Neural cell (in vitro differentiated cells): ENCODE results near the gene SLMAP. TPM values are rescaled to one million over a fixed set of nuclear protein-coding genes. Genes with fewer than 3 reads are reported as not detected.

Source experiments
- H2AFZ ChIP-seq: fragments of 200-600, 300-800 bp; sonication (generic), shearing (Covaris generic); 2 replicates; pipeline ENCODE4 v1.6.0; 2014; ENCODE audit warnings: low read depth, mild to moderate bottlenecking, antibody characterized with exemption, low read length, moderate library complexity
- H3F3A ChIP-seq: fragments of 200-600 bp; shearing (Covaris generic); 2 replicates; pipeline ENCODE4 v1.6.1; 2016; ENCODE audit warnings: mild to moderate bottlenecking, moderate library complexity, mixed read lengths, antibody characterized with exemption, low read length; ENCODE audit not compliant: insufficient read depth, poor library complexity, severe bottlenecking
- H3K27ac ChIP-seq: fragments of 200-600, 300-800 bp; sonication (generic), shearing (Covaris generic); 2 replicates; pipeline ENCODE4 v1.5.1; 2014; ENCODE audit warnings: mild to moderate bottlenecking, low read length, moderate library complexity
- H3K27me3 ChIP-seq: fragments of 300-800, 200-600 bp; sonication (generic), shearing (Covaris generic); 2 replicates; pipeline ENCODE4 v1.6.0; 2014; ENCODE audit warnings: mild to moderate bottlenecking, low read depth, low read length, moderate library complexity; ENCODE audit not compliant: insufficient read depth
- H3K36me3 ChIP-seq: fragments of 300-800, 200-600 bp; sonication (generic), shearing (Covaris generic); 2 replicates; pipeline ENCODE4 v1.5.1; 2014; ENCODE audit warnings: mild to moderate bottlenecking, antibody characterized with exemption, low read length, moderate library complexity; ENCODE audit not compliant: insufficient read depth
- H3K4me2 ChIP-seq: fragments of 300-800, 200-600 bp; sonication (generic), shearing (Covaris generic); 2 replicates; pipeline ENCODE4 v1.6.0; 2014; ENCODE audit warnings: mild to moderate bottlenecking, low read length
- H3K4me3 ChIP-seq: fragments of 300-800, 200-600 bp; sonication (generic), shearing (Covaris generic); 2 replicates; pipeline ENCODE4 v1.5.1; 2014; ENCODE audit warnings: mild to moderate bottlenecking, low read length, moderate library complexity
- H3K79me2 ChIP-seq: fragments of 200-600 bp; shearing (Covaris generic); replicated peaks from 2 replicates; pipeline ENCODE4 v1.6.0; 2014; ENCODE audit warnings: mild to moderate bottlenecking, low read length, moderate library complexity; ENCODE audit not compliant: insufficient read depth
- H3K9ac ChIP-seq: fragments of 300-800, 200-600 bp; sonication (generic), shearing (Covaris generic); 2 replicates; pipeline ENCODE4 v1.6.1; 2016; ENCODE audit warnings: mild to moderate bottlenecking, low read length, mixed read lengths
- H3K9me2 ChIP-seq: fragments of 200-600 bp; shearing (Covaris generic); 2 replicates; pipeline ENCODE4 v1.6.1; 2016; ENCODE audit warnings: mild to moderate bottlenecking, low read length, mixed read lengths; ENCODE audit not compliant: insufficient read depth
- H3K9me3 ChIP-seq: fragments of 200-600, 300-800 bp; sonication (generic), shearing (Covaris generic); 2 replicates; pipeline ENCODE4 v1.6.1; 2016; ENCODE audit warnings: mild to moderate bottlenecking, mixed run types, low read length, moderate library complexity, mixed read lengths
- H4K20me1 ChIP-seq: fragments of 200-600 bp; shearing (Covaris generic); 2 replicates; pipeline ENCODE4 v1.6.1; 2016; ENCODE audit warnings: mild to moderate bottlenecking, mixed run types; ENCODE audit not compliant: insufficient read depth
- EP300 ChIP-seq: fragments of 450-650 bp; conservative IDR thresholded peaks from 2 replicates; pipeline ENCODE4 v1.6.1; 2014; ENCODE audit warnings: antibody characterized with exemption, mild to moderate bottlenecking, moderate library complexity; ENCODE audit not compliant: poor library complexity, severe bottlenecking
- EZH2 ChIP-seq: fragments of 200-600, 300-800 bp; shearing (Covaris generic), sonication (generic); IDR thresholded peaks from 2 replicates; pipeline ENCODE4 v1.6.1; 2014; ENCODE audit warnings: antibody characterized with exemption, low read length, borderline replicate concordance, mild to moderate bottlenecking; ENCODE audit not compliant: insufficient read depth, poor library complexity, severe bottlenecking
- MXI1 ChIP-seq: fragments of 450-650 bp; conservative IDR thresholded peaks from 2 replicates; pipeline ENCODE4 v1.6.1; 2014; ENCODE audit warnings: antibody characterized with exemption, mild to moderate bottlenecking; ENCODE audit not compliant: poor library complexity, severe bottlenecking
- POLR2AphosphoS5 ChIP-seq: IDR thresholded peaks from 2 replicates; pipeline ENCODE4 v1.6.1; 2012
- RAD21 ChIP-seq: fragments of 450-650 bp; conservative IDR thresholded peaks from 2 replicates; pipeline ENCODE4 v1.6.1; 2014; ENCODE audit warnings: antibody characterized with exemption, mild to moderate bottlenecking, moderate library complexity
- SMC3 ChIP-seq: fragments of 450-650 bp; conservative IDR thresholded peaks from 2 replicates; pipeline ENCODE4 v1.6.1; 2014; ENCODE audit warnings: antibody characterized with exemption, mild to moderate bottlenecking, moderate library complexity; ENCODE audit not compliant: poor library complexity
- TAF1 ChIP-seq: IDR thresholded peaks from 2 replicates; pipeline ENCODE4 v1.6.1; 2012; ENCODE audit warnings: low read depth
- polyA plus RNA-seq: library from polyadenylated mRNA; depleted of rRNA; stranded (reverse); fragments of >200 nt; gene quantifications from 2 replicates; pipeline ENCODE4 v1.2.3, GENCODE V29; 2014
- TF ChIP-seq, protein P1 (sequence below): IDR thresholded peaks from 2 replicates; pipeline ENCODE4 v1.6.1; 2012; ENCODE audit warnings: borderline replicate concordance
- TF ChIP-seq, protein P2 (sequence below): fragments of 450-650 bp; IDR thresholded peaks from 2 replicates; pipeline ENCODE4 v1.5.1; 2014; ENCODE audit warnings: antibody characterized with exemption, mild to moderate bottlenecking, moderate library complexity; ENCODE audit not compliant: poor library complexity, severe bottlenecking

Gene SLMAP
- polyA plus RNA-seq, 1 donor from 2014 or later, result 42.1 TPM

DNA sequence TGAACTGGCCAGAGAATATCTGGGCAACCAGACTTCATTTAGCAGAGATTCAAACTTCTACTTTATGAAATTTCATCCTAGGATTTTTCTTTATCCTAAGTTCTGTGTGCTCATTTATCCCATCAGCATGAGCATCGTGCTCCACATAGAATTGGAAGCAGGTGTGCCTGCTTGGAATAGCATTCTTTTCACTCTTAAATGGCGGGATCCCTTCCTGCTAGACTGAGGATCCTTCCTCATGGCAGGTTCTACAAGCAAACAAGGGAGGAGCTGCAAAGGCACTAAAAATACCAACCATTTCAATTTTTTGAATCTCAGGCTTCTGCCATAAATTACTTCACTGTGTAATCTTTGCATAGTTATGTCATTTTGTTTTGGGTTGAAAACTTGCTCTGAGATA lies 177.5 kb downstream of the SLMAP start:
- H3K9me3 ChIP-seq, result no peaks in the 10 kb centered on the region
- H3K36me3 ChIP-seq, result no peaks in the 10 kb centered on the region
- H3K27ac ChIP-seq, result no peak overlapping the region
- H3K9ac ChIP-seq, result no peak overlapping the region
- no peaks in the 10 kb centered on the region for H3F3A ChIP-seq
- H3K9me2 ChIP-seq, result no peaks in the 10 kb centered on the region
- no peaks in the 10 kb centered on the region for H4K20me1 ChIP-seq
- no peak overlapping the region for H2AFZ ChIP-seq
- H3K4me2 ChIP-seq, result no peak overlapping the region
- no peak overlapping the region for H3K4me3 ChIP-seq
- H3K79me2 ChIP-seq, result no peaks in the 10 kb centered on the region
- H3K27me3 ChIP-seq, result no peaks in the 10 kb centered on the region
- TF ChIP-seq SMC3 (no peak), TAF1 (no peak), EP300 (no peak), RAD21 (no peak), MXI1 (no peak), POLR2AphosphoS5 (no peak), EZH2 (no peak)
- TF ChIP-seq, protein P1, sequence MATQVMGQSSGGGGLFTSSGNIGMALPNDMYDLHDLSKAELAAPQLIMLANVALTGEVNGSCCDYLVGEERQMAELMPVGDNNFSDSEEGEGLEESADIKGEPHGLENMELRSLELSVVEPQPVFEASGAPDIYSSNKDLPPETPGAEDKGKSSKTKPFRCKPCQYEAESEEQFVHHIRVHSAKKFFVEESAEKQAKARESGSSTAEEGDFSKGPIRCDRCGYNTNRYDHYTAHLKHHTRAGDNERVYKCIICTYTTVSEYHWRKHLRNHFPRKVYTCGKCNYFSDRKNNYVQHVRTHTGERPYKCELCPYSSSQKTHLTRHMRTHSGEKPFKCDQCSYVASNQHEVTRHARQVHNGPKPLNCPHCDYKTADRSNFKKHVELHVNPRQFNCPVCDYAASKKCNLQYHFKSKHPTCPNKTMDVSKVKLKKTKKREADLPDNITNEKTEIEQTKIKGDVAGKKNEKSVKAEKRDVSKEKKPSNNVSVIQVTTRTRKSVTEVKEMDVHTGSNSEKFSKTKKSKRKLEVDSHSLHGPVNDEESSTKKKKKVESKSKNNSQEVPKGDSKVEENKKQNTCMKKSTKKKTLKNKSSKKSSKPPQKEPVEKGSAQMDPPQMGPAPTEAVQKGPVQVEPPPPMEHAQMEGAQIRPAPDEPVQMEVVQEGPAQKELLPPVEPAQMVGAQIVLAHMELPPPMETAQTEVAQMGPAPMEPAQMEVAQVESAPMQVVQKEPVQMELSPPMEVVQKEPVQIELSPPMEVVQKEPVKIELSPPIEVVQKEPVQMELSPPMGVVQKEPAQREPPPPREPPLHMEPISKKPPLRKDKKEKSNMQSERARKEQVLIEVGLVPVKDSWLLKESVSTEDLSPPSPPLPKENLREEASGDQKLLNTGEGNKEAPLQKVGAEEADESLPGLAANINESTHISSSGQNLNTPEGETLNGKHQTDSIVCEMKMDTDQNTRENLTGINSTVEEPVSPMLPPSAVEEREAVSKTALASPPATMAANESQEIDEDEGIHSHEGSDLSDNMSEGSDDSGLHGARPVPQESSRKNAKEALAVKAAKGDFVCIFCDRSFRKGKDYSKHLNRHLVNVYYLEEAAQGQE, result no peak
- TF ChIP-seq, protein P2, sequence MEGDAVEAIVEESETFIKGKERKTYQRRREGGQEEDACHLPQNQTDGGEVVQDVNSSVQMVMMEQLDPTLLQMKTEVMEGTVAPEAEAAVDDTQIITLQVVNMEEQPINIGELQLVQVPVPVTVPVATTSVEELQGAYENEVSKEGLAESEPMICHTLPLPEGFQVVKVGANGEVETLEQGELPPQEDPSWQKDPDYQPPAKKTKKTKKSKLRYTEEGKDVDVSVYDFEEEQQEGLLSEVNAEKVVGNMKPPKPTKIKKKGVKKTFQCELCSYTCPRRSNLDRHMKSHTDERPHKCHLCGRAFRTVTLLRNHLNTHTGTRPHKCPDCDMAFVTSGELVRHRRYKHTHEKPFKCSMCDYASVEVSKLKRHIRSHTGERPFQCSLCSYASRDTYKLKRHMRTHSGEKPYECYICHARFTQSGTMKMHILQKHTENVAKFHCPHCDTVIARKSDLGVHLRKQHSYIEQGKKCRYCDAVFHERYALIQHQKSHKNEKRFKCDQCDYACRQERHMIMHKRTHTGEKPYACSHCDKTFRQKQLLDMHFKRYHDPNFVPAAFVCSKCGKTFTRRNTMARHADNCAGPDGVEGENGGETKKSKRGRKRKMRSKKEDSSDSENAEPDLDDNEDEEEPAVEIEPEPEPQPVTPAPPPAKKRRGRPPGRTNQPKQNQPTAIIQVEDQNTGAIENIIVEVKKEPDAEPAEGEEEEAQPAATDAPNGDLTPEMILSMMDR, result no peak

DNA sequence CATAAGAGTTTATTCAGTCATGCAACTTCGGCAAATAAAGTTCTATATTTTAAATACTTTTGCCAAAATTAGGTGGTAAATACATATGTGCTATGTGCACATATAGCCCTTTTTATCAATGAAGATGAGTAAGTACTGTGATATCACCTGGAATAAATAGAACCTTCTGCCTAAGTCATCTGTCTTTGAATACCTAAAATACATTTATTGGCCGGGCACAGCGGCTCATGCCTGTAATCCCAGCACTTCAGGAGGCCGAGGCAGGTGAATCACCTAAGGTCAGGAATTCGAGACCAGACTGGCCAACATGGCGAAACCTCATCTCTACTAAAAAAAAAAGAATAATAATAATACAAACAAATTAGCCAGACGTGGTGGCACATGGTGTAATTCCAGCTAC lies 178.3 kb downstream of the SLMAP start:
- H3F3A ChIP-seq, result no peaks in the 10 kb centered on the region
- H2AFZ ChIP-seq, result no peak overlapping the region
- H3K79me2 ChIP-seq, result no peaks in the 10 kb centered on the region
- H3K27me3 ChIP-seq, result no peaks in the 10 kb centered on the region
- no peak overlapping the region for H3K9ac ChIP-seq
- no peak overlapping the region for H3K4me2 ChIP-seq
- no peak overlapping the region for H3K27ac ChIP-seq
- H4K20me1 ChIP-seq, result no peaks in the 10 kb centered on the region
- no peak overlapping the region for H3K4me3 ChIP-seq
- H3K9me3 ChIP-seq, result no peaks in the 10 kb centered on the region
- H3K9me2 ChIP-seq, result no peaks in the 10 kb centered on the region
- TF ChIP-seq EZH2, result no peak
- TF ChIP-seq, protein P2, result no peak
- no peak for TF ChIP-seq MXI1
- TF ChIP-seq SMC3, result no peak
- TF ChIP-seq RAD21, result no peak
- TF ChIP-seq, protein P1, result no peak
- TF ChIP-seq TAF1, result no peak
- H3K36me3 ChIP-seq, result no peaks in the 10 kb centered on the region
